ENCODE results near the gene PTRHD1.
"Not testable (repeated sequence)": the region's sequence is repeated elsewhere in the genome, so short reads cannot be mapped to it uniquely, and the experiment has no call there.

PTRHD1 gene, protein sequence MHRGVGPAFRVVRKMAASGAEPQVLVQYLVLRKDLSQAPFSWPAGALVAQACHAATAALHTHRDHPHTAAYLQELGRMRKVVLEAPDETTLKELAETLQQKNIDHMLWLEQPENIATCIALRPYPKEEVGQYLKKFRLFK

DNA sequence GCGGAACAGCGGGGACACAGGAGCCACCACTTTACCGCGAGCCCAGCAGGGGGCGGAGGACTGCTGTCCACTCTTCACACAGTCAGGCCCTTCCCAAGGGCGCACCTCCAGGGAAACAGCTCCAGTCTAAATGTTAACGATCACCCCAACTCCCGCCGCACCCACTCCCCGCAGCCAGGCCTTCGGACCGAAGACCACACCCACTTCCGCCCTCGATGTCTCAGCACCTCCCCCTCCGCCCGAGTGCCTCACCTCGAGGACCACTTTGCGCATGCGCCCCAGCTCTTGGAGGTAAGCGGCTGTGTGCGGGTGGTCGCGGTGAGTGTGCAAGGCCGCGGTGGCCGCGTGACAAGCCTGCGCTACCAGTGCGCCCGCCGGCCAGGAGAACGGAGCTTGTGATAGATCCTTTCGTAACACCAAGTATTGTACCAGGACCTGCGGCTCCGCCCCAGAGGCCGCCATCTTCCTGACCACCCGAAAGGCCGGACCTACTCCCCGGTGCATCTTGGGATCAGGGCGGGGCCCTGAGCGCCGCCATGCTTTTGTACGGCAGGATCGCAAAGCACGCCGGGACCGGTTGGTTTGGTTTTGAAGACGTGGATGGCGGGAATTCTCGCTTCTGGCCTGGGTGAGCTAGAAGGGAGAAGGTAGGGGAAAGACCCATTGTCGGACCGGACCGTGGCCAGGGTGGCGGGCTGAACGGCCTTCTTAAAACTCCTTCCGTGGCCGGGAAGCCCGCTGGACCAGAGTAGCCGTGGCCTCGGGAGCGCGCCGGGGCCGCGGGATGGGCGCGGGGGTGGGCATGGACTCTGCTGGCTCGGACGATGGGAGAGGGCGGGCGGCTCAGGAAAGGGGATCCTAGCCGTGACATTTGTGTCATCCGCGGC lies at the start of gene PTRHD1, which contains the start of gene CENPO:
Gene PTRHD1, minus strand, starts transcription at position 518 of the 887 bp plus-strand sequence. Its CDS starts 14 bp downstream, at position 504.
Gene CENPO, plus strand, starts transcription at position 552 of the 887 bp plus-strand sequence. CDS start 495 bp downstream, outside the sequence.
- DNase-seq, result peak; percentile 98

- DNase-seq, result no peak
Observed at GRCh38 chr2:24842081-24843050, 49.2 kb upstream of the PTRHD1 start.

DNA sequence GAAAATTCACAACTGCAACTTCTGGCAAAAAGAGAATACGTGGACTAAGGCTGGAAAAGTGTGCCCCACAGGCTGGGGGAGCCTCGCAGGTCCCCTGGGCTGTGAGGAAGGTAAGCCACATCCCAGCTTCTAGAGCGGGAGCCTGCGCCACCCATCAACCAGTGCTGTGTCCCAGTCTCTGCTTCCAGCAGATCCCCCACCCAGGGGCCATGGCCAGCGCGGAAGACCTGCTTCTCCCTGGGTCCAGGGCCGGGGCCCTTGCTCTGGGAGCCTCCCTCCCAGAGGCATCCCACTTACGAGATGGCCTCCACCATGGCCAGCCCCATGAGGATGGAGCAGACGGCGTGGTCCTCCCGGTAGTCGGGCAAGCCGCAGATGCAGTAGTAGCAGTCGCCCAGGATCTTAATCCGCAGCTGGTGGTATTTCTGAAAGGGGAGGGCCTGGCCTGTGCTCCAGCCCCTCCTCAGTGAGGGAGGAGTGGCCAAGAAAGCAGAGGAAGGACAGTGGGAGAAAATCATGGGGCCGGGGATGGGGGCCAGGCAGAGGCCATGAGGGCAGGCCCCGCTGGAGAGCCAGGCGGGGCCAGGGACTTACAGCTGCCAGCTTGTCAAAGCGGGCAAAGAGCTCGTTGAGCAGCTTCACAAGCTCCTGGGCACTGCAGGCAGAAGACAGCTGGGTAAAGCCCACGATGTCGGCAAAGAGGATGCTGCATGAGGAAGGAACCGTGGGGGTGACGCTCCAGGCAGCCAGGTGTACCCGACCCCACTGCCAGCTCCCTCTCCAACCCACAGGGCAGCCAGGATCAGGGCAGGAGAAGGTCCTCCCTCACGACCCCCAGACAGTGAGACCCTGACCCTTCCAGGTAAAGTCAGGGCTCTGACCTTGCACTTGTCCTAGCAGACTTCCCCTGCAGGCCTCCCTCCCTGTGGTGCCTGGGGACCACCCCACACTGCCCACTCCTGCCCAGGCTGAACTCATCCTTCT lies 48.1 kb upstream of the PTRHD1 start:
- DNase-seq, result no peak

DNA sequence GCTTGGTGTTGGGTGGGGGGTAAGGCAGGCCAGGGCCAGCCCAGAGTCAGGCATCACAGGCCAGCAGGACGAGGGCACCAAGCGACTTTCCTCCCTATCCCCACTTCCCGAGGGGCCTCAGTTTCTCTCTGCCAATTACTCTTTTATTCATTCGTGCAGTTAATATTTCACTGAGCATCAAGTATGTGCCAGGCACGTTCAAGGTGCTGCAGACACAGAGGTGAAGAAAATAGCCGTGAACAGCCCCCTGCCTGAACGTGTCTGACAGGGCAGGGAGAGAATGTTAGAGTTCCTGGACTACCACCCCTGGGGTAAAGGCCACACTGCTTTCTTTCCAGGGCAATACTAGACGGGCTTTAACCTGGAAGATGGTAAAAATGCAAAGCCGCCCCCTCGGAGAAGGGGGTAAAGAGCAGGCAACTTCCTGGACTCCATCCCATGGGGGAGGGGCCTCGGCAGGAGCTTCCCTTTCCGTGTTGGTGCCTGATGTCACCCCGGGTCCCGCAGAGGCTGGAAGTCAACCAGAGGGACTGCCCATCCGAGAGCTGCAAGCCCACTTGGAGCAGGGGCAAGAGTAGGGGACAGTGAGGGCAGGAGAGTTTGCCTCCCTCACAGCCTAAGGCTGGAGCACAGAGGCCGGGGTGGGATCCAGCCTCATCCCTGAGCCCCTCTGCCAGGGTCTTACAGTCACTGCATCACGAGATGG lies 47.1 kb upstream of the PTRHD1 start:
- no peak for DNase-seq

- no peak for DNase-seq
Observed at GRCh38 chr2:24839729-24840128, 46.5 kb upstream of the PTRHD1 start.

GRCh38 chr2:24838541-24838940 lies 45.4 kb upstream of the PTRHD1 start:
- no peak for DNase-seq

GRCh38 chr2:24837996-24838513 lies 44.9 kb upstream of the PTRHD1 start:
- DNase-seq, result no peak

- DNase-seq, result no peak
Observed at GRCh38 chr2:24836706-24837105, 43.5 kb upstream of the PTRHD1 start.

DNA sequence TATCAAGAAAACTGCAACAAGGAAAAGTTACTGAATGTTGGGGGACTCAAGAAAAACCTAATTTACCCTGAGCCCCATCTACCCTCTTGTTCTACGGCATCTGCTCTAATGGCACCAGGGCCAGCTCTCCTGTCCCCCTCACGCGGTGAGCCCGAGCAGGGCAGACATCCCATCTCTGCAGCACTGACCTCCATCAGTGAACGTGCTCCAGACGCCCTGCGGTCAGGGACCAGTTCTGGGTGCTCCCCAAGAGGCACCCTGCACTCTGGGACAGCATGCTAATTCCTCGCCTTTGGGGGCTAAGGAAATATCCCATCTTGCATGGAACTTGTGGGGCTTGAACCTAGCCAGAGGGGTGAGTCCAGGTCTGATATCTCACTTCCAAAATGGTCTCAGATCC lies 43.0 kb upstream of the PTRHD1 start:
- DNase-seq, result no peak

- DNase-seq, result not testable (repeated sequence)
Observed at GRCh38 chr2:24835411-24835810, 42.2 kb upstream of the PTRHD1 start.

DNA sequence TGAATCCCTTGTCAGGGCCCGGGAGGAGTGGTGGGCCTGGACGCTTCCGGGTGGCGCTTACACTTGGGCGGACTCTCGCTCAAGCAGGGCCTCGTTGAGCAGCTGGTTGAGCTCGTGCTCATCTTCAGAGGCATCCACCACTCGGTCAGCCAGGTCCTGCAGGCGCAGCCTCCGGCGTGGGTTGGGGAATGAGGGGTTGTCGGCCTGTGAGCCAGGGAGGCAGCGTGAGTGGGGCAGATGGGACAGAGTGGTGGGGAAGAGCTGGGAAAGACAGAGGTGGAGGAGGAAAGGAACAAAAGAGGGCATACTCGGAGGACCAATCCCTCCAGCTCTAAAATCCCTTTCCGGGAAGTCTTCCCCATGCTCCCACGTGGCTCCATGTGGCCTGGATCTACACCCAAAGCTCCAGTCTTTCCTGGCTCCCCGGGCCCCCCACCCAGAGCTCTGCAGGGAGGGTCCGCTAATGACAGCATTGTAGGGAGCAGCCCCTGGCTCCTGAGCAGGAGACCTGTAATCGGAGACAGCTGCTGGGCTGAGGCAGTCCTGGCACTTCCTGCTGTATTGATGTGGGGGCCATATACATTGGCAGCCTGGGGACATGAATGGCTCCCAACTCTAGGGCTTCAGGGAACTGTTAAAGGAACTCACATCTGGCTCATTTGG lies 41.7 kb upstream of the PTRHD1 start:
- no peak for DNase-seq

- no peak for DNase-seq
Observed at GRCh38 chr2:24833821-24834732, 40.9 kb upstream of the PTRHD1 start.

DNA sequence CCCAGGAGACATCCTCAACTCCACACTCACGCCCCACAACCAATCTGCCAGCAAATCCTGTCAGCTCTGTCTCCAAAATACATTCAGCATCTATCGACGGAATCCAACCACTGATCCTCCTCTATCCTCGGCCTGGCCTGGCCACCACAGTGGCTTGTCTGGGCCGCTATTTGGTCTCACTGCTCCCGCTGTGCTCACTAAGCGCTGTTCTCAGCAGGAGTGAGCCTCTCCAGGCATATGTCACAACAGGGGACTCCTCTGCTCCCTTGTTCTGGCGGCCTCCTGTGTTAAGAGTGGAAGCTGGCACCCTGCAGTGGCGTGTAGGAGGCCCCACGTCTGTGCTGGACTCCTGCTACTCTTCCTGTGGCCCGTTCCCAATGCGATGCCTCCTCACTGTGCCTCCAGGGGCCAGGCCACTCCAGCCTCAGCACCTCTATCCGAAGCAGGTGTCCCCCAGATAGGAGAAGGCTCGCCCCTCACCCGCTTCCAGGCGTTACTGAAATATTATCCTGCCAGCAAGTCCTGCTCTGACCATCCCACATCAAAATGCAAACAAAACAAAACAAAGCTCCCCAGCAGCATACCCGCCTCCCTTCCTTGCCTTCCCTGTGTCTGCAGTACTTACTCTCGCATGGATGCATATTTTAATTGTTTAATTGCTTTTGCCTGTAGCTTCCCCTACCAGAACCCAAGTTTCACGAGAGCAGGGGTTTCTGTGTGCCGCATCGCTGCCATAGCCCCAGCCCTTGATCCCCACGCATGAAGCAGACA lies 39.9 kb upstream of the PTRHD1 start:
- no peak for DNase-seq

DNA sequence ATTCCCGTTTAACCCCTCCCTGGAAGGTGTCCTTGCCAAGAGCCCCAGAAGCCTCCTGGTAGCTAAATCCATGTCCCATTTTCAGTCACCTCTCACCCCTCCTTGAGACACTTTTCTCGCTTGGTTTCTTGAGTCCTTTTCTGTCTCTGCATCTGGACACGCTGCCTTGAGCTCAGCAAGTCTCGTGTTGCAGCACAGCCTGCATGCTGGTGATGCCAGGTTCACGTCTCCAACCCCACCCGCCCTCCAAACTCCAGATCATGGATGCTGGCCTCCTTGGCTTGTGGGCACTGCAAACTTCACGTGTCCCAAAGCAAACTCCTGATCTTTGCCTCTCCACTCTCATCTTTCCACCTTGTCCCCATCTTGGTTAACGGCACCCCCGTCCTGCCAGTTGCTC lies 39.3 kb upstream of the PTRHD1 start:
- no peak for DNase-seq

DNA sequence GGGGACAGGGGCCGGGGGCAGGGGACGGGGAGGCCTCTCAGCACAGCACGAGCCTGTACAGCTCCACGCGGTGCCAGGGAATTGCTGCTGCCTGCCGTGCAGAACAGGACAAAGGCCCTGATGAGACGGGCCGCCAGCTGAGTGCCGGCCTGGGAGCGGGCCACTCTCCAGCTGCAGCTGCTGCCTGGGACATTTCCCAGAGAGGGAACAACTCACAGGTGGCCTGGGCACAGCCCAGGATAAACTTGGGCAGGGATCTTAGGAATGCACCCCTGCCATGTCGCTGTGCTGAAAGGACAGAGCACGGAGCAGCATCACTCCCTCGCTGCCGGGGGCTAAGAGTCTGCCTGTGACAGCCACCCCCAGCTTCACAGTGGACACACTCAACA lies 38.9 kb upstream of the PTRHD1 start:
- no peak for DNase-seq

- no peak for DNase-seq
Observed at GRCh38 chr2:24831221-24832072, 38.3 kb upstream of the PTRHD1 start.

DNA sequence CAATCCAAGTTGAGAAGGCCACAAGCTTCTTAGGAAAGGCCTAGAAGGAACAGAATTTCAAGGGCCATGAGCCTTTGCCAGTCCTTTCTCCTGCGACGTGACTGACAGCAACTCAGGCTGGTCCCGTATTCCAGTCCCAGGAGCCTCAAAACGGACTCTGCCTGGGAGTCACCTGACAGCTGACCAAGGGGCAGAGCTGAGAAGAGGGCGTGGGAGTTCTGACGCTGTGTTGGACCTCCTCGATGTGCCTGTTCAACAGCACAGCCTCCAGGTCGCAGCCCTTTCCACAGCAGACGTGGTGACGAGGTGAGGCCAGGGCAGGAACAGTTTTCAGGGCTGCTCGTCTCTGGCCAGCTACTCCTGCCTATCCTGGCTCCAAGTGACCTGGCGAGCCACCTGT lies 37.6 kb upstream of the PTRHD1 start:
- no peak for DNase-seq
